PC-3 (cell line): ENCODE results near the gene FARS2. TPM values are rescaled to one million over a fixed set of nuclear protein-coding genes. Genes with fewer than 3 reads are reported as not detected.

ENCODE experiments used
- ATAC-seq: fragments of 200-7000 bp; cut with Tn5 transposase; 2 replicates; pipeline ENCODE4 v1.9.1; 2020; ENCODE audit warnings: mild to moderate bottlenecking, moderate library complexity
- BruUV-seq: library from RNA; stranded (reverse); fragments of 400-500 nt; replicated peaks from 2 replicates; lab custom pipeline; 2021; lab: Mats Ljungman, UMichigan
- CTCF ChIA-PET: fragments of 300-600 bp; sonication (Branson Sonifier 250); formaldehyde crosslinking; loops from one replicate; lab custom pipeline; 2022; ENCODE audit warnings: antibody characterized with exemption; lab: Charles Lee
- POLR2A ChIA-PET: fragments of 300-600 bp; sonication (Branson Sonifier 250); formaldehyde crosslinking; loops from one replicate; lab custom pipeline; 2022; ENCODE audit warnings: antibody characterized with exemption; ENCODE audit not compliant: unreplicated experiment; lab: Charles Lee
- DNase-seq: peaks from one replicate; pipeline ENCODE4 v3.0.0-alpha.2; 2015
- H2AFZ ChIP-seq: fragments of 300-600 bp; sonication (generic); 2 replicates; pipeline ENCODE4 v1.6.0; 2016; ENCODE audit warnings: antibody characterized with exemption, low read length
- H3F3A ChIP-seq: fragments of 300-600 bp; sonication (generic); one replicate; pipeline ENCODE4 v1.6.0; 2017; ENCODE audit warnings: antibody characterized with exemption, low read length, control low read depth, mild to moderate bottlenecking; ENCODE audit not compliant: unreplicated experiment
- H3K27ac ChIP-seq: fragments of 300-600 bp; sonication (generic); 2 replicates; pipeline ENCODE4 v1.5.1; 2016; ENCODE audit warnings: mild to moderate bottlenecking, low read length
- H3K27me3 ChIP-seq: fragments of 300-600 bp; sonication (generic); 2 replicates; pipeline ENCODE4 v1.6.1; 2016; ENCODE audit warnings: low read length, mixed read lengths
- H3K36me3 ChIP-seq: fragments of 300-600 bp; sonication (generic); 2 replicates; pipeline ENCODE4 v1.6.1; 2016; ENCODE audit warnings: low read depth, mixed run types, low read length, mixed read lengths
- H3K4me1 ChIP-seq: fragments of 300-600 bp; sonication (generic); 2 replicates; pipeline ENCODE4 v1.5.1; 2016; ENCODE audit warnings: low read length; ENCODE audit not compliant: insufficient read depth
- H3K4me2 ChIP-seq: fragments of 300-600 bp; sonication (generic); 2 replicates; pipeline ENCODE4 v1.6.0; 2016; ENCODE audit warnings: low read length
- H3K4me3 ChIP-seq: fragments of 300-600 bp; sonication (generic); 2 replicates; pipeline ENCODE4 v1.5.1; 2016; ENCODE audit warnings: mild to moderate bottlenecking, low read length, mixed read lengths
- H3K79me2 ChIP-seq: fragments of 300-600 bp; sonication (generic); 2 replicates; pipeline ENCODE4 v1.6.1; 2017; ENCODE audit warnings: low read length, mixed read lengths
- H3K9ac ChIP-seq: fragments of 300-600 bp; sonication (generic); 2 replicates; pipeline ENCODE4 v1.6.0; 2016; ENCODE audit warnings: mild to moderate bottlenecking, low read length
- H3K9me2 ChIP-seq: fragments of 300-600 bp; sonication (generic); replicated peaks from 2 replicates; pipeline ENCODE4 v1.6.1; 2016; ENCODE audit warnings: mixed run types, low read length, mixed read lengths
- H3K9me3 ChIP-seq: fragments of 300-600 bp; sonication (generic); 2 replicates; pipeline ENCODE4 v1.6.1; 2016; ENCODE audit warnings: low read length, mixed read lengths
- H4K20me1 ChIP-seq: fragments of 300-600 bp; sonication (generic); 2 replicates; pipeline ENCODE4 v1.6.1; 2016; ENCODE audit warnings: low read length, mixed read lengths
- EZH2 ChIP-seq: fragments of 300-600 bp; sonication (generic); IDR thresholded peaks from one replicate; pipeline ENCODE4 v1.6.1; 2017; ENCODE audit warnings: antibody characterized with exemption, mild to moderate bottlenecking, low read length; ENCODE audit not compliant: unreplicated experiment
- EZH2phosphoT487 ChIP-seq: fragments of 300-600 bp; sonication (generic); IDR thresholded peaks from 2 replicates; pipeline ENCODE4 v1.6.1; 2018; ENCODE audit warnings: mild to moderate bottlenecking, antibody characterized with exemption, low read length, borderline replicate concordance
- intact Hi-C: fragments of 100-400 bp; cut with micrococcal nuclease; formaldehyde crosslinking; loops from 2 replicates; pipeline ENCODE4 v1.9.0; 2023
- total RNA-seq: library from RNA; depleted of rRNA; stranded (reverse); fragments of >200 nt; gene quantifications from 2 replicates; pipeline ENCODE4 v1.2.3, GENCODE V29; 2014
- TF ChIP-seq, protein P1 (sequence below): fragments of 300-600 bp; sonication (generic); conservative IDR thresholded peaks from 2 replicates; pipeline ENCODE4 v1.5.1; 2017; ENCODE audit warnings: antibody characterized with exemption, low read depth, mild to moderate bottlenecking, low read length

Gene FARS2
- total RNA-seq, 1 experiment from 2014 or later = 23.0 TPM

DNA sequence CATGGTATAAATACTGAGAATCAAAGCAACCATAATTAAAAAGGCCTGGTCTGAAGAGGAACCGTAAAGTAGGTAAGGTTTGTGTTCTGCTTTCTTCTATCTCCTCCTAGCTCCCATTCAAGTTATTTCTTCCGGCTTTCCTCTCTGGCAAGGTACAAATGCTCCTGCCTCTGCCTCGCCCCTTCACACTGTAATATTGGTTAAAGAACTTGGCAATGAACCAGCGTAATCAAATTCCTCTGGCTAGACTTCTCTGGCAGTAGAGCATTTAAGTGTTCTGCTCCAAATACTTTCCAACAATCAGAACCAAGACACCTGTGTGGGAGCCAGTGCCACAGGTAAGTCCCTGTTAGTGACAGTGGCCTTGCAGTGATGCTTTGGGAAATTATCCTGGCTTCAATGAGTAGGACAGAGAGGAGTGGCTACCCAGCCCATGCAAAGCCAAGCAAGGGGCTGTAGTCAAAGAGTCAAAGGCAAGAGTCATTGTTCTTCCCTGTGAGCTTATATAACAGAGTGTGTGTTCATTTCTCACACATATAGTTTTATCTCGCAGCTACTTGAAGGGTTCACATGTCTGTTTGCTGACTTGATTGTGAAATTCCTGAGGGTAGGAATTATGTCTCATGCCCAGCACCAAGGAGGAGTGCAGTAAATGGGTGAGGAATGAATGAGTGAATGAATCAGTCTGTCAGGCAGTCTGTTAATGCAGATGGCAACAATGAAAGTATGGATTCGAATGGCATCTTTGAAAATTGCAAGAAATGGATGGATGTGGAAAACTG, 416.1 kb downstream of the FARS2 start:
- H2AFZ ChIP-seq = no peak overlapping the region
- BruUV-seq = no TSS peak

GRCh38 chr6:5679270-5679669, 418.0 kb downstream of the FARS2 start:
- POLR2A ChIA-PET = no interaction called here

More for the DNA sequence above, 416.1 kb downstream of the FARS2 start:
- Histone ChIP-seq H3K4me1 (peaks cover 33% of the 10 kb centered on the region), H3K36me3 (no peaks in the 10 kb centered on the region), H3K9me3 (no peaks in the 10 kb centered on the region), H3F3A (no peaks in the 10 kb centered on the region), H3K4me2 (peak overlapping the region; percentile 26; the same call in 1 of the 2 replicates), H3K4me3 (no peak overlapping the region), H3K9ac (no peak overlapping the region), H3K27ac (peak overlapping the region; percentile 31; the same call in 1 of the 2 replicates), H3K79me2 (no peaks in the 10 kb centered on the region), H3K27me3 (no peaks in the 10 kb centered on the region), H3K9me2 (no peaks in the 10 kb centered on the region), H4K20me1 (no peaks in the 10 kb centered on the region)
- POLR2A ChIA-PET = no interaction called here
- intact Hi-C loops = loop anchor here (10.0 kb wide), 2 partner anchors 143 to 183 kb away; no protein-coding TSS in a partner anchor
- TF ChIP-seq, protein P1, sequence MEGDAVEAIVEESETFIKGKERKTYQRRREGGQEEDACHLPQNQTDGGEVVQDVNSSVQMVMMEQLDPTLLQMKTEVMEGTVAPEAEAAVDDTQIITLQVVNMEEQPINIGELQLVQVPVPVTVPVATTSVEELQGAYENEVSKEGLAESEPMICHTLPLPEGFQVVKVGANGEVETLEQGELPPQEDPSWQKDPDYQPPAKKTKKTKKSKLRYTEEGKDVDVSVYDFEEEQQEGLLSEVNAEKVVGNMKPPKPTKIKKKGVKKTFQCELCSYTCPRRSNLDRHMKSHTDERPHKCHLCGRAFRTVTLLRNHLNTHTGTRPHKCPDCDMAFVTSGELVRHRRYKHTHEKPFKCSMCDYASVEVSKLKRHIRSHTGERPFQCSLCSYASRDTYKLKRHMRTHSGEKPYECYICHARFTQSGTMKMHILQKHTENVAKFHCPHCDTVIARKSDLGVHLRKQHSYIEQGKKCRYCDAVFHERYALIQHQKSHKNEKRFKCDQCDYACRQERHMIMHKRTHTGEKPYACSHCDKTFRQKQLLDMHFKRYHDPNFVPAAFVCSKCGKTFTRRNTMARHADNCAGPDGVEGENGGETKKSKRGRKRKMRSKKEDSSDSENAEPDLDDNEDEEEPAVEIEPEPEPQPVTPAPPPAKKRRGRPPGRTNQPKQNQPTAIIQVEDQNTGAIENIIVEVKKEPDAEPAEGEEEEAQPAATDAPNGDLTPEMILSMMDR = no peak
- TF ChIP-seq EZH2phosphoT487 (no peak), EZH2 (no peak)
- CTCF ChIA-PET = no interaction called here
- peak; percentile 21 for ATAC-seq
- peak; percentile 47 for DNase-seq

More at GRCh38 chr6:5679270-5679669, 418.0 kb downstream of the FARS2 start:
- ATAC-seq (no peak), DNase-seq (no peak)
- no peak overlapping the region for H2AFZ ChIP-seq
- intact Hi-C loops = loop anchor here (10.0 kb wide), 2 partner anchors 144 to 184 kb away; no protein-coding TSS in a partner anchor
- H4K20me1 ChIP-seq = no peaks in the 10 kb centered on the region
- no peaks in the 10 kb centered on the region for H3K9me3 ChIP-seq
- H3K4me2 ChIP-seq = no peak overlapping the region
- no peak overlapping the region for H3K27ac ChIP-seq
- BruUV-seq = no TSS peak
- no peak overlapping the region for H3K9ac ChIP-seq
- H3K27me3 ChIP-seq = no peaks in the 10 kb centered on the region
- CTCF ChIA-PET = no interaction called here
- no peak overlapping the region for H3K4me3 ChIP-seq
- H3K4me1 ChIP-seq = peaks cover 25% of the 10 kb centered on the region
- no peaks in the 10 kb centered on the region for H3K36me3 ChIP-seq
- no peaks in the 10 kb centered on the region for H3K79me2 ChIP-seq
- no peak for TF ChIP-seq EZH2phosphoT487
- TF ChIP-seq EZH2 = no peak
- TF ChIP-seq, protein P1 = no peak
- H3F3A ChIP-seq = no peaks in the 10 kb centered on the region
- no peaks in the 10 kb centered on the region for H3K9me2 ChIP-seq
